HG03045 (cell line): ENCODE data around the gene TTC39C.
"Not testable (repeated sequence)": the region's sequence is repeated elsewhere in the genome, so short reads cannot be mapped to it uniquely, and the experiment has no call there.

Source experiments
- ATAC-seq: cut with Tn5 transposase; IDR thresholded peaks from one replicate; pipeline ENCODE4 v1.9.1; 2021; ENCODE audit warnings: mild to moderate bottlenecking, moderate library complexity; ENCODE audit not compliant: unreplicated experiment

Gene TTC39C

GRCh38 chr18:24118750-24119577 lies 104.4 kb downstream of the TTC39C start:
- ATAC-seq, result peak; percentile 53

GRCh38 chr18:24120676-24121075 lies 106.1 kb downstream of the TTC39C start:
- no peak for ATAC-seq

- no peak for ATAC-seq
Measured at GRCh38 chr18:24121625-24122024, 107.1 kb downstream of the TTC39C start.

GRCh38 chr18:24126155-24126961 lies 111.8 kb downstream of the TTC39C start:
- no peak for ATAC-seq

- no peak for ATAC-seq
Measured at GRCh38 chr18:24127735-24128134, 113.2 kb downstream of the TTC39C start.

- no peak for ATAC-seq
Measured at GRCh38 chr18:24128700-24129099, 114.1 kb downstream of the TTC39C start.

GRCh38 chr18:24130494-24130893 lies 115.9 kb downstream of the TTC39C start:
- ATAC-seq, result no peak

GRCh38 chr18:24136967-24137373 lies 122.4 kb downstream of the TTC39C start:
- ATAC-seq, result no peak

- no peak for ATAC-seq
Measured at GRCh38 chr18:24138409-24138788, 123.8 kb downstream of the TTC39C start.

GRCh38 chr18:24138789-24139616 lies 124.4 kb downstream of the TTC39C start, which contains the start of gene CABYR:
CABYR (plus strand) TSS chr18:24139062; CDS start chr18:24143115, 4,053 bp downstream.
- ATAC-seq, result peak; percentile 91

- ATAC-seq, result no peak
Measured at GRCh38 chr18:24140697-24141096, 126.1 kb downstream of the TTC39C start.

GRCh38 chr18:24142376-24142775 lies 127.8 kb downstream of the TTC39C start:
- ATAC-seq, result no peak

GRCh38 chr18:24149591-24149990 lies 135.0 kb downstream of the TTC39C start:
- ATAC-seq, result not testable (repeated sequence)

- no peak for ATAC-seq
Measured at GRCh38 chr18:24153397-24153796, 138.8 kb downstream of the TTC39C start.

- no peak for ATAC-seq
Measured at GRCh38 chr18:24157855-24158254, 143.3 kb downstream of the TTC39C start.

- no peak for ATAC-seq
Measured at GRCh38 chr18:24160086-24160485, 145.5 kb downstream of the TTC39C start.

- no peak for ATAC-seq
Measured at GRCh38 chr18:24161304-24161703, 146.8 kb downstream of the TTC39C start.

- no peak for ATAC-seq
Measured at GRCh38 chr18:24168496-24168895, 153.9 kb downstream of the TTC39C start.

- no peak for ATAC-seq
Measured at GRCh38 chr18:24170360-24170759, 155.8 kb downstream of the TTC39C start.

- no peak for ATAC-seq
Measured at GRCh38 chr18:24173997-24174396, 159.4 kb downstream of the TTC39C start.
